Breast epithelium (tissue), 3 donors: ENCODE results near the gene RAB14.

Experiments used
- CTCF ChIP-seq, 3 donors: fragments of 450-650 bp; IDR thresholded peaks; one replicate each; pipeline ENCODE4 v1.5.1; 2016 to 2017; ENCODE audit warnings: antibody characterized with exemption in 3 of 3, mild to moderate bottlenecking in 3 of 3, moderate library complexity in 3 of 3
- POLR2A ChIP-seq: fragments of 450-650 bp; IDR thresholded peaks from one replicate; pipeline ENCODE4 v1.6.1; 2016; ENCODE audit warnings: antibody characterized with exemption, mild to moderate bottlenecking, moderate library complexity
- POLR2AphosphoS5 ChIP-seq, 3 donors: sonication (generic); formaldehyde crosslinking; IDR thresholded peaks; one replicate each; pipeline ENCODE4 v1.6.1; 2017; ENCODE audit warnings: antibody characterized with exemption in 3 of 3

- TF ChIP-seq POLR2AphosphoS5 (IDR thresholded peaks at IDR 0.05) = no peak
- no peak for TF ChIP-seq CTCF (IDR thresholded peaks at IDR 0.05)
- no peak for TF ChIP-seq POLR2A
These were observed 68.4 kb downstream of the RAB14 start for GRCh38 chr9:121133104-121133816.
